ENCODE measurements around the gene MAG. TPM values are rescaled to one million over a fixed set of nuclear protein-coding genes. Genes with fewer than 3 reads are reported as not detected.

Gene MAG
- total RNA-seq, 4 donors from 2014 or later: 1.7 to 19.2 (median 2.7) TPM; not detected in 1

DNA sequence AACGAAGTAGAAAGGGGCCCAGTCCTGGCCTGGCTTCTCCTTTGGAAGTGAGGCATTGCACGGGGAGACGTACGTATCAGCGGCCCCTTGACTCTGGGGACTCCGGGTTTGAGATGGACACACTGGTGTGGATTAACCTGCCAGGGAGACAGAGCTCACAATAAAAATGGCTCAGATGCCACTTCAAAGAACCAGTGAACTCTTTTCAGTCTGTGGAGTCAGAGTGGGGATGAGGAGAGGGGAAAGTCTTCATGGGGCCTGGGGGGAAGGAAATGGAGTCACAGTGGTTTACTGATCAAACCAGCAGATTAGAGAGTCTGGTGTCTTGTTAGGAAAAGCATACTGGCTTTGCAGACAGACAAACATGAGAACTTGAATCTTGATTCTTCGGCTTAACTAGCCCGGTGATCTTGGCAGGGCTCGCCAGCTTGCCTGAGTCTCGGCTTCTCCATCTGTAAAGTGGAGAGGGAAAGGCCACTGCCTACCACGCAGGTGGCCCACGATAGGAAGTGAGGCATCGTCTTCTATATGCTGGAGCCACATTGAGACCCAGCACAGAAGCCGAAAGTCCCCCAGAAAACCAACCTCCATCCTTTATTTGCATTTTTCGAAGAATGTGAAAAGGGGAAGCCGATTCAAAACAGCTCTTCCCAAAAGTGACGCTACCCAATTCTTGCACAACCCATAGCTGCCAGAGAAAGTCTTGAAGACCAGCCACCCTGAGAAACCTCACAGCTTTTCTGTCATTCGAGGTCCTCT lies 55.4 kb downstream of the MAG start, which contains the start of gene FFAR1:
Gene FFAR1 (plus strand): TSS at position 732 of the 759 bp plus-strand sequence. CDS start 3,650 bp downstream, outside the sequence.
- TF ChIP-seq, protein P1, sequence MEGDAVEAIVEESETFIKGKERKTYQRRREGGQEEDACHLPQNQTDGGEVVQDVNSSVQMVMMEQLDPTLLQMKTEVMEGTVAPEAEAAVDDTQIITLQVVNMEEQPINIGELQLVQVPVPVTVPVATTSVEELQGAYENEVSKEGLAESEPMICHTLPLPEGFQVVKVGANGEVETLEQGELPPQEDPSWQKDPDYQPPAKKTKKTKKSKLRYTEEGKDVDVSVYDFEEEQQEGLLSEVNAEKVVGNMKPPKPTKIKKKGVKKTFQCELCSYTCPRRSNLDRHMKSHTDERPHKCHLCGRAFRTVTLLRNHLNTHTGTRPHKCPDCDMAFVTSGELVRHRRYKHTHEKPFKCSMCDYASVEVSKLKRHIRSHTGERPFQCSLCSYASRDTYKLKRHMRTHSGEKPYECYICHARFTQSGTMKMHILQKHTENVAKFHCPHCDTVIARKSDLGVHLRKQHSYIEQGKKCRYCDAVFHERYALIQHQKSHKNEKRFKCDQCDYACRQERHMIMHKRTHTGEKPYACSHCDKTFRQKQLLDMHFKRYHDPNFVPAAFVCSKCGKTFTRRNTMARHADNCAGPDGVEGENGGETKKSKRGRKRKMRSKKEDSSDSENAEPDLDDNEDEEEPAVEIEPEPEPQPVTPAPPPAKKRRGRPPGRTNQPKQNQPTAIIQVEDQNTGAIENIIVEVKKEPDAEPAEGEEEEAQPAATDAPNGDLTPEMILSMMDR (IDR thresholded peaks at IDR 0.05): no peak
- TF ChIP-seq POLR2A (IDR thresholded peaks at IDR 0.05): no peak
- DNase-seq: no peak
- H3K27me3 ChIP-seq: no peaks in the 10 kb centered on the region
- no peaks in the 10 kb centered on the region for H3K4me1 ChIP-seq
- H3K27ac ChIP-seq: no peak within 1 kb of the TSS
- intact Hi-C loops (cut with DNase I): loop anchor here (5.0 kb wide), 1 partner anchor 70 kb away; no protein-coding TSS in a partner anchor
- no peaks in the 10 kb centered on the region for H3K36me3 ChIP-seq
- H3K4me3 ChIP-seq (replicated peaks in 1 of 3): no peak within 1 kb of the TSS
- 74 to 79% methylated on average over 18 of the region's 18 CpGs for WGBS, 2 donors
- H3K9me3 ChIP-seq: no peaks in the 10 kb centered on the region

DNA sequence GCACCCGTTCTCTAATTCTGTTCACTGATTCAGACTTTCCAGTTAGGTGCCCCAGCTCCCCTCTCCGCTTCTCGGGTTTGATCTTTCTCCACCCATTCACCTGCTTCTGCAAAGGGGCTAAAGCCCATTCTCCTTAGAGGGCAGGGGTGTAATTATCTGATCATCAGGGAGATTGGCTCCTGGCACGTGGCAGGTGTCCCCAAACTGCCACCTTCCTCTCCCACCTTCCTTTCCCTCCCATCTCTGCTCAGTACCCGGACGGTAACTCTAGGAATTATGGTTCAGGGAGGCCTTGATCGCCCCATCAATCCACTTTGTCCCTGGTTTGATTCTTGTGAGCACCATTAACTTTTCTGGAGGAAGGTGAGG lies 56.0 kb downstream of the MAG start:
- WGBS, 2 donors: 88 to 90% methylated on average over 7 of the region's 7 CpGs
- intact Hi-C loops (cut with DNase I): loop anchor here (5.0 kb wide), 1 partner anchor 71 kb away; no protein-coding TSS in a partner anchor
- Histone ChIP-seq H3K9me3 (no peaks in the 10 kb centered on the region), H3K36me3 (no peaks in the 10 kb centered on the region), H3K27me3 (no peaks in the 10 kb centered on the region), H3K27ac (no peak overlapping the region), H3K4me3 (replicated peaks in 1 of 3) (no peak overlapping the region), H3K4me1 (no peaks in the 10 kb centered on the region)
- DNase-seq: no peak
- TF ChIP-seq POLR2A (IDR thresholded peaks at IDR 0.05): no peak
- TF ChIP-seq, protein P1 (IDR thresholded peaks at IDR 0.05): no peak

DNA sequence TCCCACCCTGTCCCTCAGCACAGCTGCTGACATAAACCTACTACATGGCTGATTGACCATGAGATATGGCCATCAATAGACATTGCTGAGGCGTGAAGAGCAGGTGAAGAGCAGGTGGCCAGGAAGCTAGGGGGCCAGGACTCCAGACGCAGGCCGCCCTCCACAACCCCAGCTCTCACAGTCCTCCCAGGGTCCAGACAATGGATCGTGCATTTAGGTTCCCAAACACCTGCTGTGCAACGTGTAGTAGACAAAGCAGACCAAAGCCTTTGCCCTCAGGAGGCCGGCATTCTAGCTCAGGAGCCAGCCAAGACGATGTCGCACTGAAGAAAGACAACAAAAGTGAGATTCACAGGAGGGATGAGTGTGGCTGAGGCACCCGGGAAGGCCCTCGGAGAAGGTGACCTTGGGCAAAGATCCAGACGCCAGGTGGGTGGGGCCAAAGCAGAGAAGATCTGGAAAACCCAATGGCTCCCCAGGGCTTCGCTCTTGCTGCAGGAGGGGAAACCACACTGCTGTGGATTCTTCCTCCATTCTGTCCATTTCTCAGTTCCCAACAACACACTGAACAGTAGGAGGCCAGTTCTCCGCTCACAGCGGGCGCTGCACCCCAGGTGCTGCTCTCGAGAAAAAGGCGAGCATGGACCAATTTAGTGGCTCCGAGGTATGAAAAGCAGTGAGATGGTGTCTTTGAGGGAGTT lies 57.1 kb downstream of the MAG start:
- intact Hi-C loops (cut with DNase I): loop anchor here (5.0 kb wide), 1 partner anchor 72 kb away; no protein-coding TSS in a partner anchor
- H3K9me3 ChIP-seq: no peaks in the 10 kb centered on the region
- 83 to 88% methylated on average over 17 to 18 of the region's 18 CpGs for WGBS, 2 donors
- TF ChIP-seq, protein P1 (IDR thresholded peaks at IDR 0.05): no peak
- TF ChIP-seq POLR2A (IDR thresholded peaks at IDR 0.05): no peak
- no peaks in the 10 kb centered on the region for H3K36me3 ChIP-seq
- H3K4me1 ChIP-seq: no peaks in the 10 kb centered on the region
- H3K27ac ChIP-seq: no peak overlapping the region
- DNase-seq: no peak
- no peak overlapping the region for H3K4me3 ChIP-seq (replicated peaks in 1 of 3)
- H3K27me3 ChIP-seq: no peaks in the 10 kb centered on the region

DNA sequence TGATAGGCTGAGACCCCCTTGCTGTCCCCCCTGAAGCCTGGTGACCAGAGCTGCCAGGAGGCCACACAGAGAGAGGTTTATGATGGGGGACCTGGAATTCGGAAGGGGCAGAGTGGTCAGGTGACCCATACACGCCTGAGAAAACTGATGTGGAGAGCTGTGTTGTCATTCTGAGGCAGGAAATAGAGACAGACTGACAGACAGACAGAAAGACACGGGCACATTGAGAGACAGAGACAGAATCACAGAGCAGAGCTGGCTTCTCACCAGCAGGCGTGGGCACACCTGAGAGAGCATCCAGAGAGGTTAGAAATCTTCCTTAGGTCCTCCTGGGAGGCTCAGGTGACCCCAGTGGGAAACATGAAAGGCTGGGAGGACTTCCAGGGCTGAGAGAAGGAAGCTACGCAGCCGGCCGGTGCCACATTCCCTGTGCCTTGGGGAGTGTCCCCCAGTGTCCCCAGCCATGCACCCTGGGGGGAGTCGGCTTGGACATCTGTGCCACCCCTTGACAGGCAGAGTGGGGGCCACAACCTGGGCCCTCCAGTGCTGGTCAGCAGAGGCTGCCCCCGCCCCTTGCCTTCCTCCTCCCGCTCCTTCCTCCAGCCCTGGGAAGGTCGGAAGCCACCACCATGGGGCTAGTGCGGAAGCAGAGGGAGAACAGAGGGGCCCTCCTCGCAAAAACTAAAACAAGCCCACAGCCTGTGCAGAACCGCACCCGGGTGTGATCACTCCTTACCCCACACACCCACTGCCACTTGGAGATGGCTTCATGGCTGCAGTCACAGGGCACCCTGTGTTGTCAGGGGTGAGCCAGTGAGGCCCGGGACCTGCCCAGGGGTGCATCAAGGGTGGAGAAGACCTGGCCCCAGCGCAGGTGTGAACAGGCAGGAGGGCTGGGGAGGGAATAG lies 57.9 kb downstream of the MAG start:
- no peak overlapping the region for H3K27ac ChIP-seq
- H3K9me3 ChIP-seq: no peaks in the 10 kb centered on the region
- WGBS, 2 donors: 79 to 84% methylated on average over 14 to 15 of the region's 17 CpGs
- no peak overlapping the region for H3K4me3 ChIP-seq (replicated peaks in 1 of 3)
- intact Hi-C loops (cut with DNase I): loop anchor here (5.0 to 10.0 kb wide), 4 partner anchors 73 to 265 kb away; partner anchors contain the start of genes HAUS5 and KRTDAP
- TF ChIP-seq, protein P1 (IDR thresholded peaks at IDR 0.05): no peak
- no peak for TF ChIP-seq POLR2A (IDR thresholded peaks at IDR 0.05)
- H3K36me3 ChIP-seq: no peaks in the 10 kb centered on the region
- H3K27me3 ChIP-seq: no peaks in the 10 kb centered on the region
- no peaks in the 10 kb centered on the region for H3K4me1 ChIP-seq
- DNase-seq: no peak

Measured in thyroid gland (tissue), 4 donors.